IMR-90 (cell line): ENCODE measurements around the gene SLX4IP.

Experiments used
- MAFK ChIP-seq: IDR thresholded peaks from 2 replicates; pipeline ENCODE4 v1.6.1; 2012; ENCODE audit warnings: low read depth, low read length, improper control_type of control experiment
- SMC3 ChIP-seq: fragments of 150-350 bp; IDR thresholded peaks from 2 replicates; pipeline ENCODE4 v1.6.1; 2016; ENCODE audit warnings: low read depth, mild to moderate bottlenecking, antibody characterized with exemption, low read length, moderate library complexity
- TF ChIP-seq, protein P1 (sequence below): conservative IDR thresholded peaks from 2 replicates; pipeline ENCODE4 v1.5.1; 2012; ENCODE audit warnings: mild to moderate bottlenecking, low read depth, low read length, improper control_type of control experiment

- no peak for TF ChIP-seq SMC3
- TF ChIP-seq, protein P1, sequence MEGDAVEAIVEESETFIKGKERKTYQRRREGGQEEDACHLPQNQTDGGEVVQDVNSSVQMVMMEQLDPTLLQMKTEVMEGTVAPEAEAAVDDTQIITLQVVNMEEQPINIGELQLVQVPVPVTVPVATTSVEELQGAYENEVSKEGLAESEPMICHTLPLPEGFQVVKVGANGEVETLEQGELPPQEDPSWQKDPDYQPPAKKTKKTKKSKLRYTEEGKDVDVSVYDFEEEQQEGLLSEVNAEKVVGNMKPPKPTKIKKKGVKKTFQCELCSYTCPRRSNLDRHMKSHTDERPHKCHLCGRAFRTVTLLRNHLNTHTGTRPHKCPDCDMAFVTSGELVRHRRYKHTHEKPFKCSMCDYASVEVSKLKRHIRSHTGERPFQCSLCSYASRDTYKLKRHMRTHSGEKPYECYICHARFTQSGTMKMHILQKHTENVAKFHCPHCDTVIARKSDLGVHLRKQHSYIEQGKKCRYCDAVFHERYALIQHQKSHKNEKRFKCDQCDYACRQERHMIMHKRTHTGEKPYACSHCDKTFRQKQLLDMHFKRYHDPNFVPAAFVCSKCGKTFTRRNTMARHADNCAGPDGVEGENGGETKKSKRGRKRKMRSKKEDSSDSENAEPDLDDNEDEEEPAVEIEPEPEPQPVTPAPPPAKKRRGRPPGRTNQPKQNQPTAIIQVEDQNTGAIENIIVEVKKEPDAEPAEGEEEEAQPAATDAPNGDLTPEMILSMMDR: no peak
- TF ChIP-seq MAFK: no peak
Measured at GRCh38 chr20:10641467-10641866, 206.4 kb downstream of the SLX4IP start.
